ENCODE measurements around the gene FTO.
"Not testable (repeated sequence)": the region's sequence is repeated elsewhere in the genome, so short reads cannot be mapped to it uniquely, and the experiment has no call there.

The FTO gene

GRCh38 chr16:53832896-53833544, 129.1 kb downstream of the FTO start:
- no peak for DNase-seq

- DNase-seq, result no peak
These were observed 132.2 kb downstream of the FTO start for GRCh38 chr16:53836142-53836541.

GRCh38 chr16:53836680-53837079, 132.7 kb downstream of the FTO start:
- DNase-seq, result no peak

- DNase-seq, result no peak
These were observed 133.5 kb downstream of the FTO start for GRCh38 chr16:53837426-53837825.

GRCh38 chr16:53839150-53839549, 135.2 kb downstream of the FTO start:
- peak; percentile 52 for DNase-seq

GRCh38 chr16:53840456-53840855, 136.5 kb downstream of the FTO start:
- no peak for DNase-seq

GRCh38 chr16:53841884-53842283, 137.9 kb downstream of the FTO start:
- DNase-seq, result no peak

- DNase-seq, result no peak
These were observed 139.1 kb downstream of the FTO start for GRCh38 chr16:53843084-53843483.

- DNase-seq, result no peak
These were observed 140.8 kb downstream of the FTO start for GRCh38 chr16:53844804-53845203.

- not testable (repeated sequence) for DNase-seq
These were observed 142.6 kb downstream of the FTO start for GRCh38 chr16:53846549-53846948.

- no peak for DNase-seq
These were observed 143.0 kb downstream of the FTO start for GRCh38 chr16:53846971-53847370.

- no peak for DNase-seq
These were observed 144.5 kb downstream of the FTO start for GRCh38 chr16:53848277-53848942.

GRCh38 chr16:53848950-53849349, 145.0 kb downstream of the FTO start:
- no peak for DNase-seq

- DNase-seq, result no peak
These were observed 145.6 kb downstream of the FTO start for GRCh38 chr16:53849585-53849984.

GRCh38 chr16:53849994-53850393, 146.0 kb downstream of the FTO start:
- no peak for DNase-seq

- DNase-seq, result no peak
These were observed 148.7 kb downstream of the FTO start for GRCh38 chr16:53852678-53853077.

GRCh38 chr16:53855056-53855455, 151.1 kb downstream of the FTO start:
- DNase-seq, result no peak

GRCh38 chr16:53855511-53855910, 151.6 kb downstream of the FTO start:
- no peak for DNase-seq

GRCh38 chr16:53859995-53860540, 156.1 kb downstream of the FTO start:
- no peak for DNase-seq

- no peak for DNase-seq
These were observed 159.9 kb downstream of the FTO start for GRCh38 chr16:53863861-53864260.

- no peak for DNase-seq
These were observed 161.0 kb downstream of the FTO start for GRCh38 chr16:53864819-53865493.

- DNase-seq, result no peak
These were observed 161.5 kb downstream of the FTO start for GRCh38 chr16:53865494-53865863.

GRCh38 chr16:53866520-53866919, 162.6 kb downstream of the FTO start:
- DNase-seq, result no peak

- DNase-seq, result no peak
These were observed 166.9 kb downstream of the FTO start for GRCh38 chr16:53870831-53871230.
